ENCODE data around the gene XYLT1.

The XYLT1 gene

DNA sequence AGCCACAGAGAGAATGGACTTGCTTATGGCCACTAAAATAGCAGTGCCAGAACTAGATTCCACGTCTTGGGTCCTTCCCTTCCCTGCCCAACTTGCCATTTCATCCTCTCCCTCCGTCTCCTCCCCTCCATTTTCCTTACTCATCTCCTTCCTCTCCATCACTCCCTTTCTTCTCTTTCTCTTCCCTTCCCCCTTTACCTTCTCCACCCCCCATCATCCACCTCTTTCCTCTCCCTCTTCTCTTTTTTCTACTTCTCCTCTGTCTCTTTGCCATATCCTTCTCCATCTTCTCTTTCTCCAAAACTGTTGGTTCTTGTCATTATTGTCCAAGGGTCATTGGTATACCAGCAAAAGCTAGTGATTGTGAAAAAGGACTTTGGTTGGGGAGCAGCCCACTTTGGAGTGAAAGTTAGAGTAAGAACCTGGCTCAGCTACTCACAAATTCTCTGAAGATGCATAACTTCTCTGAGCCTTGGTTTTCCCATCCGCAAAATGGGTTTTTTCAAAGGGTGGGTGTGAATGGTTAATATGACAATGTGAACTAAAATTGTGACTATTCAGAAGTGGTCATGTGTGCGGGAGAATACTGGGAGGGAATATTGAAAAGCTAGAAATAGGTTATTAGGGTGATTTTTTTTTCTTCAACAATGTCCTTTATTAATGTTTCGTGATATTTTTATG, 393.8 kb downstream of the XYLT1 start:
- no peak for DNase-seq

DNA sequence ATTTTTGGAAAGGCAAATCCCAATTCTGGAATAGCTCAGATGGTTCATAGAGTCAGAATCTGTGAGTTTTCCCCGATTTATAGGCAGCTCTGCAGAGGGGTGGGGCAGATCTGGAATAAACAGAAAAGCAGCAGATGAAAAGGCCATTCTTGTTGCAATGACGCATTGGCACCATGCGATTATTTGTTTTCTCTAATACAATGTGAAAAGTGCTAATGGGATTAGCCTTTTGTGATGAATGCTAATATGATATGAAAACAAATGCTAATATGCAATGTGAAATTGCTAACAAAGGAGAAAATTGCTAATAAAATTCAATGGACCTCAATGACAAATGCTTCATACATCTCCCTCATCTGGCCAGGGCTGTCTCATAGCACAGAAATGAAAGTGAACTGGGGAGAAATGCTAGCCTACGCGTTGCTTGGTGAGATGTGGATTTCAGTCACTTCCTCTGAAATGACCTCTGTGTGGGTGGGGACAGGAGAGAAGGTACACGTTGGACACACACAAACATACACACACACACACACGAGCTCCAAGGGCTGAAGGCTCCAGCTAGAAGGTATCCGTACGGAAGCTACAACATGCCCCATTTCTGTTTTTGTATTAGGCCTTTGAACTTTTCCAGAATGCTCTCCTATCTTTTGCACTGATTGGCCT, 394.5 kb downstream of the XYLT1 start:
- no peak for DNase-seq

DNA sequence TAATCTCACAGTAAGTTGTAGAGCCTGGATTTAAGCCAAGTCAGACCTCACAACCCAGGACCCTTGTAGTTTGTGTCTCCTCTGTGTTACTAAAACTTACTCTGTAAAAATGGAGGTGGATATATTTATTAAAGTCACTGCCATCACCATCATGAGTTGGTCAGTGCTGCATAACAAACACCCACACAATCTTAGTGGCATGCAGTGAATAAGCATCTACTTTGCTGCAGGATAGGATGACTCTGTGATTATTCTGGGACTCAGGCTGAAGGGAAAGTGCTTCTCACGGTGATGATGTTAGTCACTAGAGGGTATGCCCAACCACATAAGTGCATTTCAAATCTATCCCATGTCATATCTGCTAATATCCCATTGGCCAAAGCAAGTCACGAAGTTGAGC, 398.7 kb downstream of the XYLT1 start:
- no peak for DNase-seq

GRCh38 chr16:17070882-17071592, 399.7 kb downstream of the XYLT1 start:
- DNase-seq: no peak

- no peak for DNase-seq
These were observed 401.1 kb downstream of the XYLT1 start for GRCh38 chr16:17069681-17070080.

DNA sequence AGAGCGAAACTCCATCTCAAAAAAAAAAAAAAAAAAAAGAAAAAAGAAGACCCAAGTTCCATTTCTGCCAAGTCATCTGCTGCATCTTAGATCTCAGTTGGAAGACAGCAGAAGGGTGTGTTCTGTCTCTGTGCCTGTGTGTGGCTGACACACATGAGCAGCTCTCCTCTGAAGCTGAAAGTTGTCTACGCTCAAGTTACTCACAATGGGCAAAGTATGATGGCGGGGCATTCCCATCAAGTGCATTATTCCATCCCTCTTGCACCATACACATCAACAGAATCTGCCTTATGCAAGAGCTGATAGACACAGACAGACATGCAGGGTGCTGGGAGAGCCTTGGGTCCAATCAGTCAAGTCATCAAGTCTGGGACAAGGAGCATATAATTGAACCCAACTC, 402.2 kb downstream of the XYLT1 start:
- no peak for DNase-seq

DNA sequence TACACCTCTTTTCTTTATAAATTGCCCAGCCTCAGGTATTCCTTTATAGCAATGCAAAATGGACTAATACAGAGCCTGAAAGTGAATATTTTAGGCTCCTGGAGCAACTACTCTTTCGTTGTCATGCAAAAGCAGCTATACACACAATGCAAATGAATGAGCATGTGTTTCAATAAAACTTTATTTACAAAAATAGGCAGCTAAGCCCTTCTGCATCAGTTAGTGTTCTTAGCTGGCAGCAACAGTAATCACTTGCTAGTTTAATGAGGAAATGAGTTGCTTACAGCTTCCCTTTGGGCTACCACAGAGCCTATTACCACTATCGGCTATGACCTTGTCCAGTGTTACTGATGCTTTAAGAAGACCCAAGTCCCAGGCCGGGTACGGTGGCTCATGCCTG, 402.9 kb downstream of the XYLT1 start:
- DNase-seq: no peak

DNA sequence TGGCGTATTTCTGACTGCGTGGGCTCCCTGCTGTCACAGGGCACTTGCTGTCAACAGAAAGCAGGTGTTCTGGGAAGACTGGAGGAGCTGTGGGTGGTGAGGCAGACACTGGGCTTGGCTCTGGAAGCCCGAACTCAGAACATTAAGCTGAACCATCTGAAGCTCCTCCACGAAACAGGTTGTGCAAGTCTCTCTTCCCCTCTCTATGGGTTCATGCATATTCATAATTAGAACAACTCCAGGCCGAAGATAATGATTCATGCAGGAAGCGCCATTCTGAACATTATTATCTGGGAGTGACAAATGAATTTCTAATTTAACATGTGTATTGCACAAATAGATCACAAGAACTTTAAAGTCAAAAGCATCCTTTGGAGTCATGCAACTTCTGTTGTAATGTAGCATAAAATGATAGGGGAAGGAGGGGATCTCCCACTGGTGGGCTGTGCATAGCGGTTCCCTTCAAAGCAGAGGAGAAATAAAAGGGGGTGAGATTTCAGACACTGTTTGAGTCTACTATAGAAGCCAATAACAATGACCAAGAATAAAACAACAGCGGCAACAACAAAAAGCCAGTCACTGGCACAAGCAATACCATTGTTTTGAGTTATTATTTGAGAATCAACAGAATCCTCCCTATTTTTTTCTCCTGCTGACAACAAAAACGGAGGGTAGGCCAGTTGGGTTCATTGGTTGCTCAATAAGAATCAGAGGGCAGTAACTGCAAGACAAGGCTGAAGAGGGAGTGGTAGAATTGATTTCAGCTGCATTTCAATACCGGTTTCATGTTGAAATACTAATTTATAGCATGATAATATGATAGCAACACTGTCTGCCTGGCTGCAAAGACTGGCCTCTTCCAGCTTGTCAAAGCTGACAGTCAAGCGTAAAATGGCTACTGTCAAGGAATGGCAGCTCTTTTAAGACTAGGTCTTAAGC, 407.3 kb downstream of the XYLT1 start:
- no peak for DNase-seq

DNA sequence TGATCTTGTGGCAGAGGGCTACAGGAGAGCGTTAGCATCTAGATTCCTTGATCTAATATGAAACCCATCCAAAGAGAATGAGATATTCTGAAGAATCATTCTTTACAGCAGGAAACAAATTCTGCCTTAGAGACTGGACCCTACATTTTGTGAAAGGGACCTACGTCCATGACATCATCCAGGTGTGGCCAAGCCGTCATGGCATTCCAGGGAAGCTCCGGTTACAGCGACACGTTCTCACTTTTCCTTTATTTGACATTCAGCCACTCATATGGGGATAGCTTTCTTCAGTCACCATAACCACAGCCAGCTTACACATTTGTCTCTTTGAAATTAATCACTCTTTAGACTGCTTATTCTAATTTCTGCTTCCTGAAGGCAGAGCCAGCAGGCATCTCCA, 408.1 kb downstream of the XYLT1 start:
- no peak for DNase-seq

DNA sequence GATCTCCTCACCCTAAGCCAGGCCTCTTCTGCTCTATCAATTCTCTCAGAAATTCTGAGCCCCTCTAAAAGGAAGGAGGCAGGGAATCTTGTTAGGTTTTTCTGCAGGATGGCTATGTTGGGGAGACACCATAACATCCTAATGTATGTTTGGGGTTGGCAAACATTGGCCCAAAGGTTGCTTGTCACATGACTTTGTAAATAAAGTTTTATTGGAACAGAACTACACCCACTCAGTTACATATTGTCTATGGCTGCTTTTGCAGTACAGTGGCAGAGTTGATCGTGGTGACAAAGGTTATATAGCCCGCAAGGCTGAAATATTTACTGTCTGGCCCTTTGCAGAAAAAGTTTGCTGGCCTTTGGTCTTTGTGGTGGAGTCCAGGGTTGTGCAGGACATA, 409.4 kb downstream of the XYLT1 start:
- no peak for DNase-seq

DNA sequence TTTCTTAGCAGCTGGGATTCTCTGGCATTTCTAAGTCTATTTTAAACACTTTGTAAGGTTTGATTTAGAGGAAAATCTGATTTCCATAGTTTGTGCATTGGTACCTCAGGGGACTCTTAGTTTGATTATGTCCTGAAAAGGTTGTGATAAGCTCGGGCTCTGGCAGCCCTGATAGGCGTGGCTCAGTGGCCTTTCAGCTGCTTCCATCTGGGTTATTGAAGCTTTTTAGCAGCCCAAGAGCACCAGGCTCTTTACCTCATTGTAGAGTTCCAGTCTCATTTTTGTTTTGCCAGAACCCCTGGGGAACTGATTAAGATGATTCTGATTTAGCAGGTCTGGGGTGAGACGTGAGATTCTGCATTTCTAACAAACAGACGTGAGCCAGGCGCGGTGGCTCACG, 412.3 kb downstream of the XYLT1 start:
- DNase-seq: no peak

- DNase-seq: no peak
These were observed 414.1 kb downstream of the XYLT1 start for GRCh38 chr16:17056666-17057065.

DNA sequence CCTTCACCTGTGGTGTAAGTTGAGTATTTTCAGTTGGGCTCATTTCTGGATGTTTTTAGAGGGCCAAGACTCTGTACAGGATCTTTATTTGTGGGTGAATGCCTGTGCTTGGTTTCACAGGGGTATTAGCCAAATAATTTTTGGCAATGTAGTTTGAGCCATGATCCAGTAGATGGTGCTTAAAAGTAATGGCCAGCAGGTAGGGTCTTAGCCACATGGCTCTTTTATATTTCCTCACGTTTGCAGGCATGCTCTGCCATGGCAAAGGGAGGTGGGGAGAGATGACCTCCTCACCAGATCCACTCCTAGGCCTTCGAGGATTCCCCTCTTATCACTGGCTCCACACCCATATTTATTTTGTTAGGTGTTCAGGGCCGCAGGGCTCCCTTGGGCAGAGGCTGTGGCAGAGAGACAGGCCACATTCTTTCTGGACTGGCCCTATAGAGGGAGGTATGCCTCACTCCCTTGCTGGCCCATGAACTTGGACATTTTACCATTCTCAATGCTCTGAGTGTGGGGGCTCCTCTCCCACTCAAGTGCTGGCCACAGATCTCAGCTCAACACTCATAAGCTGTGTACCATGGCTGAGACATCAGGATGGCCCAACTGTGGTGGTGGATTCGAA, 417.1 kb downstream of the XYLT1 start:
- no peak for DNase-seq

Measured in NCI-H187 (cell line).